Keratinocyte (primary cell): Measurements from ENCODE around the gene ZSCAN22. TPM values are rescaled to one million over a fixed set of nuclear protein-coding genes. Genes with fewer than 3 reads are reported as not detected.
A peak's percentile ranks its signal among the peaks of the same experiment; 100 is the strongest.

Experiments
- DNase-seq: peaks from one replicate; pipeline ENCODE4 v3.0.0-alpha.2; 2011; ENCODE audit warnings: low read depth, missing footprints, low spot score
- FAIRE-seq: peaks from 2 replicates; lab custom pipeline; 2011; peaks lifted over from hg19 to GRCh38; lab: Jason Lieb, UNC
- H2AFZ ChIP-seq: 2 replicates; pipeline ENCODE4 v1.6.0; 2012; ENCODE audit warnings: low read length, control low read depth, inconsistent platforms; ENCODE audit not compliant: control insufficient read depth
- H3K27ac ChIP-seq: 2 replicates; pipeline ENCODE4 v1.5.1; 2011; ENCODE audit warnings: low read length; ENCODE audit not compliant: control insufficient read depth, insufficient read depth
- H3K27me3 ChIP-seq: 3 replicates; pipeline ENCODE4 v1.6.0; 2011; ENCODE audit warnings: low read length; ENCODE audit not compliant: control insufficient read depth, insufficient read depth; ENCODE audit errors: extremely low read depth
- H3K36me3 ChIP-seq, 2 experiments: 2 replicates in 1 of 2; 3 replicates in 1 of 2; pipeline ENCODE4 v1.5.1; 2011; ENCODE audit warnings: low read length in 2 of 2, mild to moderate bottlenecking in 1 of 2; ENCODE audit not compliant: control insufficient read depth in 2 of 2, insufficient read depth in 2 of 2; ENCODE audit errors: extremely low read depth in 1 of 2
- H3K4me1 ChIP-seq: 3 replicates; pipeline ENCODE4 v1.5.1; 2011; ENCODE audit warnings: low read length; ENCODE audit not compliant: control insufficient read depth, insufficient read depth; ENCODE audit errors: extremely low read depth
- H3K4me2 ChIP-seq: 3 replicates; pipeline ENCODE4 v1.6.0; 2011; ENCODE audit warnings: low read depth, low read length; ENCODE audit not compliant: control insufficient read depth, insufficient read depth; ENCODE audit errors: extremely low read depth
- H3K4me3 ChIP-seq, 3 experiments: fragments of 200-600 bp in 1 of 3; sonication (generic) in 1 of 3; 2 replicates in 2 of 3; 3 replicates in 1 of 3; pipeline ENCODE4 v1.5.1; 2011 to 2016; ENCODE audit warnings: low read length in 3 of 3, mild to moderate bottlenecking in 3 of 3, control low read depth in 2 of 3, inconsistent platforms in 1 of 3, low read depth in 1 of 3, mixed read lengths in 1 of 3, mixed run types in 1 of 3, moderate library complexity in 1 of 3; ENCODE audit not compliant: control insufficient read depth in 2 of 3, insufficient read depth in 2 of 3; ENCODE audit errors: extremely low read depth in 1 of 3
- H3K79me2 ChIP-seq: 2 replicates; pipeline ENCODE4 v1.6.0; 2012; ENCODE audit warnings: low read length; ENCODE audit not compliant: control insufficient read depth, insufficient read depth
- H3K9ac ChIP-seq: 3 replicates; pipeline ENCODE4 v1.6.0; 2011; ENCODE audit warnings: low read length; ENCODE audit not compliant: control insufficient read depth, insufficient read depth; ENCODE audit errors: extremely low read depth
- H3K9me1 ChIP-seq: 3 replicates; pipeline ENCODE4 v1.6.0; 2011; ENCODE audit warnings: low read length; ENCODE audit not compliant: control insufficient read depth, insufficient read depth; ENCODE audit errors: extremely low read depth
- H3K9me3 ChIP-seq: 2 replicates; pipeline ENCODE4 v1.5.1; 2012; ENCODE audit warnings: low read depth, low read length; ENCODE audit not compliant: control insufficient read depth
- H4K20me1 ChIP-seq: 3 replicates; pipeline ENCODE4 v1.6.0; 2011; ENCODE audit warnings: low read length; ENCODE audit not compliant: control insufficient read depth, insufficient read depth; ENCODE audit errors: extremely low read depth
- CTCF ChIP-seq, 3 experiments: IDR thresholded peaks in 1 of 3; conservative IDR thresholded peaks in 1 of 3; optimal IDR thresholded peaks in 1 of 3; 2 replicates in 2 of 3; 3 replicates in 1 of 3; pipeline versions ENCODE3 to v1.5.1; 2011; ENCODE audit warnings: low read length in 3 of 3, mild to moderate bottlenecking in 3 of 3, moderate library complexity in 2 of 3, control low read depth in 1 of 3, inconsistent platforms in 1 of 3; ENCODE audit not compliant: insufficient read depth in 2 of 3; ENCODE audit errors: extremely low read depth in 1 of 3
- EZH2 ChIP-seq: IDR thresholded peaks from one replicate; pipeline ENCODE4 v1.6.1; 2012; ENCODE audit warnings: inconsistent platforms, mild to moderate bottlenecking, low read length, moderate library complexity
- dilution Hi-C: fragments of 300-500 bp; cut with MboI; formaldehyde crosslinking; loops from one replicate; pipeline ENCODE4 v1.7.0; 2020; ENCODE audit warnings: low sequenced_read_pairs; ENCODE audit not compliant: extremely low pct_ligation_motif_present
- polyA plus RNA-seq, 5 experiments: library from polyadenylated mRNA; depleted of rRNA in 3 of 5; stranded (reverse) in 3 of 5; stranded (forward) in 1 of 5; unstranded in 1 of 5; fragments of >200 nt; gene quantifications; 1 replicate in 1 of 5; 2 replicates in 3 of 5; 3 replicates in 1 of 5; pipeline versions ENCODE4 v1.2.1 to v1.2.3, GENCODE V29; 2011 to 2012; ENCODE audit warnings: missing spikeins in 2 of 5, low read depth in 1 of 5, low replicate concordance in 1 of 5

ZSCAN22 gene
- polyA plus RNA-seq, 1 donor (not counting 4 experiments of a cell fraction or from before 2014, with no cell fraction given): 2.5 TPM

DNA sequence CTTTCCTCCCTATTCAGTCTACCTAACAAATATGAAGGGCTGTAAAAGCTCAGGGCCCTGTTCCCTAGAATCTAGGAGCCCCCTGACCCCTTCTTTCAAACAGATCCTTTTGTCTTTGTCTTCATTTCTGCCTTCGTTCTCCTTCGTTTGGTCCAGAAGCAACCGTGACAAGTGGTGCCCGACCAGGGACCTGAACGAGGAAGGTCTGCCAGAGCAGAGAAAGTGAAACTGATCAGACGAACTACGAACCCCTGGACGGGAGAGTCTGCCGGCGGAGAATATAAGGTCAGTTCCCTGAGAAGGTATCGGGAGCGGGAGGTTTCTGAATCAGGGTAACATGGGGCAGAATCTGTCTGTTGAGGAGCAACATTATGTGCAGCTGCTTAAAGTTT, 20.9 kb upstream of the ZSCAN22 start:
- no peak for FAIRE-seq
- no peaks in the 10 kb centered on the region for H3K9me1 ChIP-seq
- peaks cover 13% of the 10 kb centered on the region for H3K4me1 ChIP-seq
- dilution Hi-C loops: no loop called here
- peak overlapping the region; percentile 90 to 95 (median 91) for H3K4me3 ChIP-seq
- peaks cover 34% of the 10 kb centered on the region for H3K79me2 ChIP-seq
- TF ChIP-seq EZH2: no peak
- no peak for TF ChIP-seq CTCF (optimal IDR thresholded peaks at IDR 0.05 in 1 of 3, IDR thresholded peaks at IDR 0.05 in 1 of 3, conservative IDR thresholded peaks at IDR 0.05 in 1 of 3; ENCODE audit: extremely low read depth in 1 of 3, insufficient read depth in 2 of 3, low read length in 3 of 3)
- no peaks in the 10 kb centered on the region for H4K20me1 ChIP-seq
- no peak overlapping the region for H2AFZ ChIP-seq
- H3K9me3 ChIP-seq: no peaks in the 10 kb centered on the region
- peak overlapping the region; percentile 86 for H3K9ac ChIP-seq
- peaks cover 9 to 17% of the 10 kb centered on the region in 2 experiments for H3K36me3 ChIP-seq
- peak overlapping the region; percentile 76 for H3K27ac ChIP-seq
- H3K27me3 ChIP-seq: no peaks in the 10 kb centered on the region
- DNase-seq: no peak
- peak overlapping the region; percentile 98 for H3K4me2 ChIP-seq

GRCh38 chr19:58307736-58308135, 19.1 kb upstream of the ZSCAN22 start:
- Histone ChIP-seq H3K9ac (no peak overlapping the region), H3K4me1 (peaks cover 13% of the 10 kb centered on the region), H3K9me1 (no peaks in the 10 kb centered on the region), H3K27me3 (no peaks in the 10 kb centered on the region), H2AFZ (no peak overlapping the region), H3K36me3 (peaks cover 15 to 24% of the 10 kb centered on the region in 2 experiments), H3K79me2 (peaks cover 33% of the 10 kb centered on the region), H4K20me1 (peaks cover 4% of the 10 kb centered on the region), H3K4me2 (no peak overlapping the region), H3K27ac (no peak overlapping the region), H3K4me3 (no peak overlapping the region), H3K9me3 (no peaks in the 10 kb centered on the region)
- FAIRE-seq (no peak), DNase-seq (no peak)
- dilution Hi-C loops: no loop called here
- no peak for TF ChIP-seq EZH2
- no peak for TF ChIP-seq CTCF (optimal IDR thresholded peaks at IDR 0.05 in 1 of 3, IDR thresholded peaks at IDR 0.05 in 1 of 3, conservative IDR thresholded peaks at IDR 0.05 in 1 of 3; ENCODE audit: extremely low read depth in 1 of 3, insufficient read depth in 2 of 3, low read length in 3 of 3)
